GM12872 (cell line): ENCODE measurements around the gene CDK4.

Experiments used
- CTCF ChIP-seq: IDR thresholded peaks from 3 replicates; pipeline ENCODE4 v1.5.1; 2011; ENCODE audit warnings: low read depth, mild to moderate bottlenecking, low read length, moderate library complexity; ENCODE audit not compliant: insufficient read depth

CDK4 gene

DNA sequence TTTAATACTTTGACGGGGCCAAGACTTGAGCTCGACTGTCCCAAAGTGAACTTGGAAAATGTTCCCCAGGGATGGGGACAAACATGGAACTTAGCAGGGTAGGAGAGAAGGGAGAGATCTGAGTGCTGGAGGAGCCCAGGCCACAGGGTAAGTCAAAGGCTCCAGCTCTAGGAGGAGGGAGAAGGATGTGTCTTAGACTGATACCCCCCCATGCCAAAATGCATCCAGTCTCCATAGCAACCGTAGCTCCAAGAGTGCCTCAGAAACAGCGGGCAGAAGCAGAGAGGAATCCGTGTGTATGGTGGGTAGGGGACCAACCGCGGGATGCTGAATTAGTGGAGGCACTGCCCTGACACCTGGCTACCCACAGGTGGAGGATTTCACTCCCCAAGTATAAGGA lies 12.7 kb downstream of the CDK4 start:
- TF ChIP-seq CTCF, result no peak

DNA sequence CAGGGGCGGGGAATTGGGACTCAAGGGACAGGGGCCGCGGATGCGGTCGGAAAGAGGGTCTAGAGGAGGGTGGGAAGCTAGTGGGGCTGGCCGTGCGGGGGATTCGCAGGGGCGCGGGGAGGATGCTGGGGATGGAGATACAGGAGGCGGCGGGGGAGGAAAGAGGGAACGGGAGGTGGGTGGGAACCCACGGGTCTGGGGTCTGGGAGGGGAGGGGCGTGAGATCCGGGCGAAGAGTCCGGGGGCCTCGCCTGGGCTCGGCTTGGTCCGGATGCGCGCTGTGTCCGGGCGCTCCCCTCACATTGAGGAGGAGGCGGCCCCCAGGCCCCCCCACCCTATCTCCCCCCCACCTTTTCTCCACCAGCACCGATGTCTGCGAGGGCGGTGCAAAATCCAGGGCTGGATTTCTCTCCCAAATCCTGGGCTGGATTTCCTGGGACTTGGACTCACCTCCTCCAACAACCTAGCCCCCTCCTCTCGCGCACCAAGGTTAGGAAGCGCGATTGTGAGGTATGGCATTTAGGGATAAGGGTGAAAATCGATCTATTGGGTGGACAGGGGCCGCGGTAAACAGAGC lies 13.4 kb downstream of the CDK4 start, which contains the start of gene AGAP2:
TSS of gene AGAP2 (minus strand) at position 82 of the 577 bp plus-strand sequence. CDS start 496 bp downstream, outside the sequence.
- TF ChIP-seq CTCF, result no peak

DNA sequence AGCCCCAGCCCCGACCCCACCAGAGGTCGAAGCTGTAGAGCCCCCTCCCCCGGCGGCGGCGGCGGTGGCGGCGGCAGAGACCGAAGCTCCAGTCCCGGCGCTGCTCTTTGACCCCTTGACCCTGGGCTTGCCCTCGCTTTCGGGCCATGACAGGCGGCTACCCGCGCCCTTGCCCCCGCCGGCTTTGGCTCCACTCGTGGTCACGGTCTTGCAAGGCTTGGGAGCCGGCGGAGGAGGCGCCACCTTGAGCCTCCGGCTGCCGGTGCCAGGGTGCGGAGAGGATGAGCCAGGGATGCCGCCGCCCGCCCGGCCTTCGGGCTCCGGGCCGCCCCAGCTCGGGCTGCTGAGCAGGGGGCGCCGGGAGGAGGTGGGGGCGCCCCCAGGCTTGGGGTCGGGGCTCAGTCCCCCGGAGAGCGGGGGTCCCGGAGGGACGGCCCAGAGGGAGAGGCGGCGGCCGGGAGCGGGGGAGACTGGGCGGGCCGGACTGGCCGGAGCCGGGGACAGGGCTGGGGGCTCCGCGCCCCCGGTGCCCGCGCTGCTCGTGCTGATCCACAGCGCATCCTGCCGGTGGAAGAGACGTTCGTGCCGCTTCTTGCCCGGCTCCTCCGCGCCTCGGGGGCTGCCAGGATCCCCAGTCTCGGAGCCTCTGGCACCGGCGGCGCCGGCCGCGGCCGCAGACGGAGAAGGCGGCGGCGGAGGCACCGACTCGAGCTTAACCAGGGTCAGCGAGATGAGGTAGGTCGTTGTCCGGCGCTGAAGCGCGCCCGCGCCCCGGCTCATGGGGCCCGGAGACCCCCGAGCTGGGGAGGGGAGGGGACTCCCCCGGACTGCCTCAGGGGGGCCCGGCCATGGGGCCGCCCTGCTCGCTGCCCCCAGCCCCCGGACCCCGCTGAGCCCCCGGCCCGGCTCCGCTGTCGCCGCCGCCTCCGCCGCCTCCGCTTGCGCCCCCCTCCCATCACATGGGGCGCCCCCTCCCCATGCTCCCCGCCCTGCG lies 14.3 kb downstream of the CDK4 start:
- no peak for TF ChIP-seq CTCF

DNA sequence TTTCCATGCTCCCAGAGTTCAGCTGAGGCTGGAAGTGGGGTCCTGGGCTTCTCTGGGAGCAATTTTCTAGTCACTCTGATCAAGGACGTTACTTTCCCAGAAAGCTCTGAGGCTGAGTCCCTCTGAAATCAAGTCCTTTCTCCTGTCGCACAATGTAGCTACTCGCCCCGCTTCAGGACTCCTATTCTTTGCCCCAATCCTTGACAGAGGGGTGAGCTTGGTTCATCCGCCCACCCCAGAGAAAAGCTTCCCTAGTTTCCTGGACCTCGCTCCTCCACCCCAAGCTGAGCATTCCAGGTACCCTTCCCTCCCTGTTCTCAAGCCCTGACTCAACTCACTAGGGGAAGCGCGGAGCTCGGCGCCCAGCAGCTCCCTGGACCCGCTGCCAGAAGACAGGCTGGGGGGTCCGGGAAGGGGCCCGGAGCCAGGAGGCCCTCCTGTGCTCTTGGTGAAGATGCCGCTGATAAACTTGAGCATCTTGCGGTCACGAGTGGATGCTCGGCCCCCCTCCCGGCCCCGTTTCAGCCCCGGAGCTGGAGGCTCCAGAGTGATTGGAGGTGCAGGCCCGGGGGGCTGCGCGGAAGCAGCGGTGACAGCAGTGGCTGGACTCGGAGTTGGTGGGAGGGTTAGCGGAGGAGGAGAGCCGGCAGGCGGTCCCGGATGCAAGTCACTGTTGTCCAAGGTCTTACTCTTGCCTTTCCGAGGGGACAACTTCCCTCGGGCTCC lies 15.2 kb downstream of the CDK4 start:
- TF ChIP-seq CTCF, result no peak

GRCh38 chr12:57735952-57736740 lies 16.0 kb downstream of the CDK4 start:
- no peak for TF ChIP-seq CTCF

GRCh38 chr12:57735198-57735855 lies 16.8 kb downstream of the CDK4 start:
- no peak for TF ChIP-seq CTCF
